ENCODE data around the gene P3H3. TPM values are rescaled to one million over a fixed set of nuclear protein-coding genes. Genes with fewer than 3 reads are reported as not detected.

Gene P3H3
- total and polyA plus RNA-seq, 4 donors = 0.42 to 1.9 (median 1.6) TPM

DNA sequence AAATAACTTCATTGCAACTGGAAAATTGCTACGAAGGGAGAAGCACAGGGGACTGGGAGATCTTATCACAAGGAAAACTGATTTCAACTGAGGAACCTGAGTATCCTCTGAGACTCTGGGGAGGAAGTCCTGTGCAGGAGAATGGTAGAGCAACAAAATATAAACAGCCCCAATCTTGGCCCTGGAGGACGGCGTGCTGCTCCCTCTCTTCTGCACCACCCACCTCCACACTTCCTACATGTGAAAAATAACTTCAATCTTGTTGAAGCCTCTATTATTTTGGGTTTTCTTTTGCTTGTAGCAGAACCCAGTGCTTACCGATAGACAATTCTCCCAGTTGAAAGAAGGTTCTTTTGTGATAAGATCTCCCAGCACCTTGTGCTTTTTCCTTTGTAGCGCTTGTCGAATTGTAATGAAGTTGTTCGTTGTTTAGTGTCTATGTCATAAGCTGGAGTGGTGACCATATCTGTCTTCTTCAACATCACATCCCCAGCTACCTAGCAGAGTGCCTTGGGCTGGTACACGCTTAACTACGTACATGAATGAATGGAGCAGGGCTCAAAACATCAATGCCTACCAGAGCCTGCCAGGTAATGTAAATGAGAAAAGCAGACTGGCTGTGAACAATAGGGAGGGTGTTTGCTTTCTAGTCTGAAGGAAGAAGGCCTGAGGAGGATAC, 41.7 kb upstream of the P3H3 start:
- no peak for DNase-seq (ENCODE audit: low spot score)
- 82% methylated on average over 9 of the region's 9 CpGs for WGBS
- H3K27ac ChIP-seq (ENCODE audit: low read depth in 1 of 2, low read length in 2 of 2) = no peak overlapping the region

DNA sequence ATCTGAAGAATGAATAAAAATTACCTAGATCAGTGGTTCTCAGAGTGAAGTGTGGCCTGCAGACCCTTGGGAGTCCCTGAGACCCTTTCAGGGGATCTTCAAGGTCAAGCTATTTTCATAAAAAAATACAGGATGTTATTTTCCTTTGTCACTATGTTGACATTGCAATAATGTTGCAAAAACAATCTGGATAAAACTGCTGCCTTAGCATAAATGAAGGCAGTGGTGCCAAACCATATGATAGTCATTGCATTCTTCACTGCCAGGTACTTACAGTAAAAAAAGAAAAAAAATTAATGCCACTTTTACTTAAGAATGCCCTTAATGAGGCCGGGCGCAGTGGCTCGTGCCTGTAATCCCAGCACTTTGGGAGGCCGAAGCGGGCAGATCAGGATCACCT, 40.9 kb upstream of the P3H3 start:
- no peak overlapping the region for H3K27ac ChIP-seq (ENCODE audit: low read depth in 1 of 2, low read length in 2 of 2)
- H3K4me3 ChIP-seq (ENCODE audit: low read depth in 1 of 3, low read length in 3 of 3) = no peak overlapping the region
- no peaks in the 10 kb centered on the region for H3K9me3 ChIP-seq (ENCODE audit: control insufficient read depth in 4 of 4, low read length in 3 of 4)
- no peak for DNase-seq (ENCODE audit: low spot score)
- no peak overlapping the region for H3K9ac ChIP-seq (ENCODE audit: low read depth in 1 of 2, low read length in 2 of 2)
- no peaks in the 10 kb centered on the region for H3K36me3 ChIP-seq (ENCODE audit: control insufficient read depth in 4 of 4, insufficient read depth in 3 of 4, low read depth in 1 of 4, low read length in 3 of 4)
- no peaks in the 10 kb centered on the region for H3K27me3 ChIP-seq (ENCODE audit: control insufficient read depth in 4 of 4, insufficient read depth in 4 of 4, low read length in 3 of 4)
- peaks cover 0 to 3% (median 0%) of the 10 kb centered on the region in 4 donors for H3K4me1 ChIP-seq (ENCODE audit: control insufficient read depth in 4 of 4, insufficient read depth in 4 of 4, low read length in 3 of 4)
- TF ChIP-seq RXRA (IDR thresholded peaks at IDR 0.05) = no peak
- TF ChIP-seq GABPA (IDR thresholded peaks at IDR 0.05 in 1 of 2, conservative IDR thresholded peaks at IDR 0.05 in 1 of 2) = no peak
- TF ChIP-seq FOXA1 (IDR thresholded peaks at IDR 0.05) = no peak
- TF ChIP-seq, protein P1, sequence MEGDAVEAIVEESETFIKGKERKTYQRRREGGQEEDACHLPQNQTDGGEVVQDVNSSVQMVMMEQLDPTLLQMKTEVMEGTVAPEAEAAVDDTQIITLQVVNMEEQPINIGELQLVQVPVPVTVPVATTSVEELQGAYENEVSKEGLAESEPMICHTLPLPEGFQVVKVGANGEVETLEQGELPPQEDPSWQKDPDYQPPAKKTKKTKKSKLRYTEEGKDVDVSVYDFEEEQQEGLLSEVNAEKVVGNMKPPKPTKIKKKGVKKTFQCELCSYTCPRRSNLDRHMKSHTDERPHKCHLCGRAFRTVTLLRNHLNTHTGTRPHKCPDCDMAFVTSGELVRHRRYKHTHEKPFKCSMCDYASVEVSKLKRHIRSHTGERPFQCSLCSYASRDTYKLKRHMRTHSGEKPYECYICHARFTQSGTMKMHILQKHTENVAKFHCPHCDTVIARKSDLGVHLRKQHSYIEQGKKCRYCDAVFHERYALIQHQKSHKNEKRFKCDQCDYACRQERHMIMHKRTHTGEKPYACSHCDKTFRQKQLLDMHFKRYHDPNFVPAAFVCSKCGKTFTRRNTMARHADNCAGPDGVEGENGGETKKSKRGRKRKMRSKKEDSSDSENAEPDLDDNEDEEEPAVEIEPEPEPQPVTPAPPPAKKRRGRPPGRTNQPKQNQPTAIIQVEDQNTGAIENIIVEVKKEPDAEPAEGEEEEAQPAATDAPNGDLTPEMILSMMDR (IDR thresholded peaks at IDR 0.05; ENCODE audit: low read depth, low read length, missing input control) = no peak
- TF ChIP-seq HNF4G (IDR thresholded peaks at IDR 0.05) = no peak
- no peak for TF ChIP-seq HNF4A (conservative IDR thresholded peaks at IDR 0.05)
- TF ChIP-seq SP1 (IDR thresholded peaks at IDR 0.05) = no peak
- TF ChIP-seq YY1 (IDR thresholded peaks at IDR 0.05) = no peak
- TF ChIP-seq NR2F2 (IDR thresholded peaks at IDR 0.05) = no peak
- no peak for TF ChIP-seq FOXA2 (IDR thresholded peaks at IDR 0.05)
- TF ChIP-seq TAF1 (conservative IDR thresholded peaks at IDR 0.05) = no peak
- whole genome bisulfite sequencing = 96% methylated on average over 5 of the region's 5 CpGs

More for the DNA sequence above, 41.7 kb upstream of the P3H3 start:
- Histone ChIP-seq H3K4me1 (ENCODE audit: control insufficient read depth in 4 of 4, insufficient read depth in 4 of 4, low read length in 3 of 4) (peaks cover 0 to 3% (median 0%) of the 10 kb centered on the region in 4 donors), H3K9ac (ENCODE audit: low read depth in 1 of 2, low read length in 2 of 2) (no peak overlapping the region), H3K36me3 (ENCODE audit: control insufficient read depth in 4 of 4, insufficient read depth in 3 of 4, low read depth in 1 of 4, low read length in 3 of 4) (no peaks in the 10 kb centered on the region), H3K4me3 (ENCODE audit: low read depth in 1 of 3, low read length in 3 of 3) (no peak overlapping the region), H3K9me3 (ENCODE audit: control insufficient read depth in 4 of 4, low read length in 3 of 4) (no peaks in the 10 kb centered on the region), H3K27me3 (ENCODE audit: control insufficient read depth in 4 of 4, insufficient read depth in 4 of 4, low read length in 3 of 4) (no peaks in the 10 kb centered on the region)
- TF ChIP-seq MAX (IDR thresholded peaks at IDR 0.05) = no peak
- TF ChIP-seq, protein P1 (IDR thresholded peaks at IDR 0.05; ENCODE audit: low read depth, low read length, missing input control) = no peak
- no peak for TF ChIP-seq FOXA2 (IDR thresholded peaks at IDR 0.05)
- TF ChIP-seq RXRA (IDR thresholded peaks at IDR 0.05) = no peak
- TF ChIP-seq EGR1 (IDR thresholded peaks at IDR 0.05; ENCODE audit: low read depth in 2 of 2) = no peak
- TF ChIP-seq JUND (IDR thresholded peaks at IDR 0.05) = no peak
- no peak for TF ChIP-seq HNF4G (IDR thresholded peaks at IDR 0.05)

All from liver (tissue), 9 donors.